ENCODE results near the gene ADM5. TPM values are rescaled to one million over a fixed set of nuclear protein-coding genes. Genes with fewer than 3 reads are reported as not detected.

ADM5 gene, protein sequence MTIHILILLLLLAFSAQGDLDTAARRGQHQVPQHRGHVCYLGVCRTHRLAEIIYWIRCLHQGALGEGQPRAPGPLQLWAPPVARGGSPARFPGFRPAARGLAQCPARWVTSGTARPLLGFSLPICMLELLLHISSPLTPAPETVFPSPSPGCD
- 4.0 and 12.0 TPM in 2 replicates for total RNA-seq (2014; rRNA removed; shearing (Covaris generic); ENCODE audit: low replicate concordance)

DNA sequence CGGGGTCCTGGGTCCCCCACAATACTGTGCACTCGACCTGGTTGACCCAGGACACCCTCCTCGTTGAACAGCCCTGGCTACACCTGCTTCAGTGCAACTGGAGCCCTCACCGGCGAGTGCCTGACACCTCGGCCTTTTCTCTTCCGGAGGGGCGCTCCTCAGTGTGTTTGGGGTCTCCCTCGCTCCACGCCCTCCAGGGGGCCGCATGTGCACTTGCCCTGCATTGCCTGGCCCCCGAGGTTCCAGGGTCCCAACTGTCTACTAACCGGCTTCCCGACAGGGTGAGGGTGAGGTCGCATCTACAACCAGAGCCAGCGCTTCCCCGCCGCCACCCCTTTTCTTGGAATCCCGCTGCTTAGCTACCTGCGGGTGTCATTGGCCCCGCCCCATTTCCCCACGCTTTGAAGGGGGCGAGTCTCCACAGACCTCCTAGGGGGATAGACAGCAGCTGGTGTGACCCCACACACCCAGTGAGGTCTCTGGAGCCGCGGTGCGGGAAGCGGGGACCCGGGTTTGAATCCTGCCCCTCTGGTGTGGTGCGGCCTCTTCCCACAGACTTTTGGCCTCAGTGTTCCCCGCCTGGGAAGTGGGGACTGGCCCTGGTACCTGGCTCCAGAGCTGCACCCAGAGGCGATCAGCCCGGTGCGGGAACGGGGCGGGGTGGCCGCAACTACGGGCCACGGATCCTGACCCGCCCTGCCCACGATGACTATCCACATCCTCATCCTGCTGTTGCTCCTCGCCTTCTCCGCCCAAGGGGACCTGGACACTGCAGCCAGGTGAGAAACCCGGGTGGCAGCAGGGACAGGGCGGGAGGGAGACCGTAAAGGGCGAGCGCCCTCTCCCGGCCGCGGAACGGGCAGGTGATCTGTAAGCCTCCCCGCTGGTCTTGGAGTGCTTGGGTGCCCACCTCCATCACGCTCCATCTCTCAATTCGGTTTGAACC is at the start of gene ADM5:
ADM5 (plus strand) TSS at position 462 of the 946 bp plus-strand sequence; CDS start at position 706, 244 bp downstream.
- H3K27me3 ChIP-seq (ENCODE audit: low read length), result no peaks in the 10 kb centered on the region
- DNase-seq, result no peak
- no peak within 1 kb of the TSS for H3K9ac ChIP-seq (ENCODE audit: low read length)
- peaks cover 18% of the 10 kb centered on the region for H3K36me3 ChIP-seq (ENCODE audit: insufficient read depth, low read length)
- H3K9me2 ChIP-seq (replicated peaks; ENCODE audit: insufficient read depth, low read length), result no peaks in the 10 kb centered on the region
- no peaks in the 10 kb centered on the region for H3K9me3 ChIP-seq (ENCODE audit: low read length)
- peaks cover 18% of the 10 kb centered on the region; the same call in 1 of the 2 replicates for H4K20me1 ChIP-seq (ENCODE audit: insufficient read depth, low read depth, low read length)
- H3K27ac ChIP-seq (ENCODE audit: low read length), result no peak within 1 kb of the TSS
- H3K4me1 ChIP-seq (ENCODE audit: low read length), result no peaks in the 10 kb centered on the region
- no peak within 1 kb of the TSS for H3K4me3 ChIP-seq (ENCODE audit: low read length)
- H2AFZ ChIP-seq (ENCODE audit: low read length), result no peak within 1 kb of the TSS
- H3K4me2 ChIP-seq (ENCODE audit: low read depth, low read length, poor library complexity, severe bottlenecking), result no peak within 1 kb of the TSS
- H3K79me2 ChIP-seq (ENCODE audit: low read length), result no peaks in the 10 kb centered on the region; the same call in 1 of the 2 replicates

DNA sequence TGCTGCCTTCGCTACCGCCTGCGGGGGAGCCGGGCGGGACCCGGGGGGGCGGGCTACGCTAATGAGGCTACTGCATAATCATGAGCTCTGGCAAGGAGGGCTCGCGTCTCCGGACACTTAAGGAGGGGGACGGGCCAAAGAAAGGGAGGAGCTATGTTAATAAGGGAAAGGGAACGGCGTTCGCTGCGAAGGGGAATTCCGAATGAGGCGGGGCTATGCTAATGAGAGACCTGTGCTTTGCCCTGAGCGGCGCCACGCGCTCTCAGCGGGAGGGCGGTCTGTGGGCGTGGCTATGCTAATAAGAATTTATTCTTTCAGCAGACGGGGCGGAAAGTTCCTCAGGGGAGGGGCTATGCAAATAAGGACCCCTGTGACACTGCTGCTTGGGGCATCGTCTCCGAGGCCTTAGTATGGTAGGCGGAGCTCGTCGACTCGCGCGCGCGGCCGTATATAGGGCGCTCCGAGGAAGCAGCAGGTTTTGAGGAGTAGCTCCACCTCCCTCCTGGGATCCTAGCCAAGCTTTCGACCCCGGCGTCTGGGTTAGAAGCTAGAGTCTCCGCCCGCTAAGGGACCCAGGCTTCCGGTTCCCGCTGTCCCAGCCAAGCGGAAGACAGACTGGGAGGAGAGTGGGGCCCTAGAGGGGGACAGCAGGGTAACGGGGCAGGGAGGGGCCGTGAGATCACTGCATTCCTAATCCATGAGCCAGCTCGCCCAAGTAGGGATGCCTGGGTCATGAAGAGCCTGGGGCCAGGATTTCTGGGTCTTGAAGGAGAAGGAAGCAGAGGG is 49.1 kb upstream of the ADM5 start, which contains the start of gene RRAS:
RRAS (minus strand) TSS at position 31 of the 786 bp plus-strand sequence. CDS start 45 bp downstream, outside the sequence.
- no peaks in the 10 kb centered on the region for H3K9me3 ChIP-seq (ENCODE audit: low read length)
- no peaks in the 10 kb centered on the region for H3K9me2 ChIP-seq (replicated peaks; ENCODE audit: insufficient read depth, low read length)
- no peaks in the 10 kb centered on the region for H3K27me3 ChIP-seq (ENCODE audit: low read length)
- H4K20me1 ChIP-seq (ENCODE audit: insufficient read depth, low read depth, low read length), result peaks cover 24% of the 10 kb centered on the region
- peak within 1 kb of the TSS; percentile 86 for H3K4me3 ChIP-seq (ENCODE audit: low read length)
- H2AFZ ChIP-seq (ENCODE audit: low read length), result no peak within 1 kb of the TSS
- H3K36me3 ChIP-seq (ENCODE audit: insufficient read depth, low read length), result no peaks in the 10 kb centered on the region; the same call in 1 of the 2 replicates
- H3K27ac ChIP-seq (ENCODE audit: low read length), result peak within 1 kb of the TSS; percentile 83
- peaks cover 32% of the 10 kb centered on the region for H3K79me2 ChIP-seq (ENCODE audit: low read length)
- H3K9ac ChIP-seq (ENCODE audit: low read length), result peak within 1 kb of the TSS; percentile 88
- H3K4me1 ChIP-seq (ENCODE audit: low read length), result peaks cover 34% of the 10 kb centered on the region
- DNase-seq, result peak; percentile 100
- H3K4me2 ChIP-seq (ENCODE audit: low read depth, low read length, poor library complexity, severe bottlenecking), result peak within 1 kb of the TSS; percentile 97

DNA sequence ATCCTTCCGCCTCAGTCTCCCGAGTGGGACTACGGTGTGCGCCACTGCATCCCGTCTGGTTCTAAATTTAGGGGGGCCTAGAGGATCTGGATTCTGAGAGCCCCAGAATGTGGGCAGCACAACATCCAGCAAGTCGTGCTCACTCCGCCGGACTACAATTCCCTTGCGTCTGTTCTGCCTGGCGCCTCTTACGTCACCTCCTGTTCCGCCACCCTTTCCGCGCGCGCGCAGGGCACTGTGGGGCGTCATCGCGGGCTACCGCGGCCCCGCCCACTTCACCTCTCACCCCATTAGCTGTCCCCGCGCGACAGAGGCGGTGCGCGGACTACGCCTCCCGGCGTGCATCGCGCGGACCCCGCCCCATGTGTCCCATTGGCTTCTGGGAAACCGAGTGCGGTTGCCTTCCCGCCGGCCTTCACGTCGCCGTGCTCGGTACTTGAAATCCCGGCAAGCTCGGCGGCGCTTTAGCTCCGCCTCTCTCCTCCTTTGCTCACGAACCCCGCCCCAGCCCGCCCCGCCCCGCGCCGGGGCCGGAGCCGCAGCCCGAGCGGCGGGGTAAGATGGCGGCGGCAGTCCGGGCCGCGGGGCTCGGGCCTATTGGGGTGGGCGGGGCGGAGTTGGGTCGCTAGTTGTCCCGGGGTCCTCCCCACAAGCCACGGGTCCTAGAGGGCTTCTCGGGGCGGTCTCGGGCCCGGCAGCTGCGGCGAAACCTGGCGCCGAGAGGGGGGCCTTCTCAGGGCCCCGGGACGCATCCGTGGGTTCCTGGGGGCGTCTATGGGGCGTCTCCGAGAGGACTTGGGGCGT is 47.5 kb upstream of the ADM5 start, which contains the start of gene SCAF1:
SCAF1 (plus strand) TSS at position 522 of the 804 bp plus-strand sequence. CDS start 2,818 bp downstream, outside the sequence.
- H3K4me1 ChIP-seq (ENCODE audit: low read length), result peaks cover 34% of the 10 kb centered on the region
- H3K79me2 ChIP-seq (ENCODE audit: low read length), result peaks cover 39% of the 10 kb centered on the region
- peak; percentile 100 for DNase-seq

DNA sequence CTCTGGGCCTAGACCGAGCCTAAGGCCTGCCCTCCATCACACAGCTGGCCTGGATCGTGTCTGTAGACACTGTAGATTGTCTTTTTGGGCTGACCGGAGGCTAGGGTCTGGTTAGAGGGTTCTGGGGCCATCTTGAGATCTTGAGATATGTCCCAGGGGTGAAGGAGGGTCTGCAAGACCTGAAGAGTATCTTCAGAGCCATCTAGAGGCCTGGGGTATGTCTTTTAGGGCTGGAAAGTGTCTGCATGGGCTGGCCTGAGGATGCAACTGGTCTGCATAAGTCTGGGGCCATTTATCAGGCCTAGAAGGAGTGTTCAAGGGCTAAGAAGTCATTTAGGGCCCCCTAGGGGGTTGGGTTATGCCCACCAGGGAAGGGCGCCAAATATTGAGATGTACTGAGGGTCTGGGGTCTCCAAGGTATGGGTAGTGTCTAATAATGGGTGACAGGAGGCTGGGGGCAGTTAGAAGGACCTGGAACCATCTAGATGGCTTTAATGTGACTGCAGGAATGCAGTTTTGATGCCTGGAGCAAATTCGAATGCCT is 46.8 kb upstream of the ADM5 start:
- no peak overlapping the region for H2AFZ ChIP-seq (ENCODE audit: low read length)
- peaks cover 34% of the 10 kb centered on the region for H4K20me1 ChIP-seq (ENCODE audit: insufficient read depth, low read depth, low read length)
- H3K4me2 ChIP-seq (ENCODE audit: low read depth, low read length, poor library complexity, severe bottlenecking), result peak overlapping the region; percentile 93
- peak overlapping the region; percentile 87 for H3K9ac ChIP-seq (ENCODE audit: low read length)
- no peaks in the 10 kb centered on the region for H3K27me3 ChIP-seq (ENCODE audit: low read length)
- no peaks in the 10 kb centered on the region for H3K9me2 ChIP-seq (replicated peaks; ENCODE audit: insufficient read depth, low read length)
- H3K4me1 ChIP-seq (ENCODE audit: low read length), result peaks cover 34% of the 10 kb centered on the region
- H3K4me3 ChIP-seq (ENCODE audit: low read length), result peak overlapping the region; percentile 78
- H3K79me2 ChIP-seq (ENCODE audit: low read length), result peaks cover 42% of the 10 kb centered on the region
- peak; percentile 71 for DNase-seq
- no peaks in the 10 kb centered on the region; the same call in 1 of the 2 replicates for H3K36me3 ChIP-seq (ENCODE audit: insufficient read depth, low read length)
- H3K27ac ChIP-seq (ENCODE audit: low read length), result peak overlapping the region; percentile 63
- H3K9me3 ChIP-seq (ENCODE audit: low read length), result no peaks in the 10 kb centered on the region

More for the DNA sequence above, 47.5 kb upstream of the ADM5 start, which contains the start of gene SCAF1:
- no peaks in the 10 kb centered on the region; the same call in 1 of the 2 replicates for H3K36me3 ChIP-seq (ENCODE audit: insufficient read depth, low read length)
- H3K4me3 ChIP-seq (ENCODE audit: low read length), result peak within 1 kb of the TSS; percentile 86
- H4K20me1 ChIP-seq (ENCODE audit: insufficient read depth, low read depth, low read length), result peaks cover 29% of the 10 kb centered on the region
- H3K9ac ChIP-seq (ENCODE audit: low read length), result peak within 1 kb of the TSS; percentile 88
- no peaks in the 10 kb centered on the region for H3K9me2 ChIP-seq (replicated peaks; ENCODE audit: insufficient read depth, low read length)
- peak within 1 kb of the TSS; percentile 97 for H3K4me2 ChIP-seq (ENCODE audit: low read depth, low read length, poor library complexity, severe bottlenecking)
- no peak within 1 kb of the TSS for H2AFZ ChIP-seq (ENCODE audit: low read length)
- peak within 1 kb of the TSS; percentile 83 for H3K27ac ChIP-seq (ENCODE audit: low read length)
- no peaks in the 10 kb centered on the region for H3K27me3 ChIP-seq (ENCODE audit: low read length)
- no peaks in the 10 kb centered on the region for H3K9me3 ChIP-seq (ENCODE audit: low read length)

DNA sequence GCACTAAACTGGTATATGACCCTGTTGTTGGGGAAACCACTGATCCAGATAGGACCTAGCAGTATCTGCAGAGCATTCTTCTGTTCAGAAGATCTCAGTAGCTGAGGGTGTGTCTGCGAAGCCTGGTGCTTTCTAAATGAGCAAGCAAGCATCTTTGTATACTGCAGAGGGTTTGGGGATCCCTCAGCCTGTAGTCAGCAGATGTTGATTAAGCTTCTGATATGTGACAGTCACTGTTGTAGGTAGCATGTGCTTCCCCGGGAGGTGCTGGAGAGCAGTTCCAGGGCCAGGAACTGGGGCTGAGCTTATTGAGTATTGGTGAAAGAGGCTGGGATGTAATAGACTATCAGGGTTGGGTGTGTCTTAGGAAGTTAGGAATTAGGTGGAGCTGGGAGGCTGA is 45.9 kb upstream of the ADM5 start:
- no peak overlapping the region for H3K27ac ChIP-seq (ENCODE audit: low read length)
- H3K27me3 ChIP-seq (ENCODE audit: low read length), result no peaks in the 10 kb centered on the region
- H3K4me1 ChIP-seq (ENCODE audit: low read length), result peaks cover 34% of the 10 kb centered on the region
- no peaks in the 10 kb centered on the region for H3K9me2 ChIP-seq (replicated peaks; ENCODE audit: insufficient read depth, low read length)
- DNase-seq, result no peak
- peak overlapping the region; percentile 78 for H3K4me3 ChIP-seq (ENCODE audit: low read length)
- no peaks in the 10 kb centered on the region for H3K9me3 ChIP-seq (ENCODE audit: low read length)
- peaks cover 28% of the 10 kb centered on the region for H4K20me1 ChIP-seq (ENCODE audit: insufficient read depth, low read depth, low read length)
- no peaks in the 10 kb centered on the region; the same call in 1 of the 2 replicates for H3K36me3 ChIP-seq (ENCODE audit: insufficient read depth, low read length)
- peak overlapping the region; percentile 87 for H3K9ac ChIP-seq (ENCODE audit: low read length)
- H3K79me2 ChIP-seq (ENCODE audit: low read length), result peaks cover 42% of the 10 kb centered on the region
- peak overlapping the region; percentile 93 for H3K4me2 ChIP-seq (ENCODE audit: low read depth, low read length, poor library complexity, severe bottlenecking)
- H2AFZ ChIP-seq (ENCODE audit: low read length), result no peak overlapping the region

DNA sequence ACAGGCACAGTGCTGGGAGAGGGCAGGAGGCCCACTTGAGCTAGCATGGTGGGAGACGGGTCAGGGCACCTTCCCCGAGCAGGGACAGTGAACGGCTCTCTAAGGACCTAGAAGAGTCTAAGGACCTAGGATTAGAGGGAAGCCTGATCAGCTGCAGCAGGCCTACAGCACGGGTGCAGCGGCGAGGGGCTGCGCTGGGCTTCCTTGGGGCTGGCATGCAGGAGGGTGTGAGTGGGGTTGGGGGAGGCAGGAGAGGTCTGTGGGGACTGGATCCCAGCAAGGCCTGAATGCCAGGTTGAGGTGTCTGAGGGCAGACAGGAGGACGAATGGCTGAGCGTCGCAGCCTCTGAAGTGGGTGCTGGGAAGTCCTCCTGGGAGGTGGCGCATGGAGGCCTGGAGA is 43.8 kb upstream of the ADM5 start:
- H3K79me2 ChIP-seq (ENCODE audit: low read length), result peaks cover 42% of the 10 kb centered on the region
- no peak overlapping the region for H3K9ac ChIP-seq (ENCODE audit: low read length)

DNA sequence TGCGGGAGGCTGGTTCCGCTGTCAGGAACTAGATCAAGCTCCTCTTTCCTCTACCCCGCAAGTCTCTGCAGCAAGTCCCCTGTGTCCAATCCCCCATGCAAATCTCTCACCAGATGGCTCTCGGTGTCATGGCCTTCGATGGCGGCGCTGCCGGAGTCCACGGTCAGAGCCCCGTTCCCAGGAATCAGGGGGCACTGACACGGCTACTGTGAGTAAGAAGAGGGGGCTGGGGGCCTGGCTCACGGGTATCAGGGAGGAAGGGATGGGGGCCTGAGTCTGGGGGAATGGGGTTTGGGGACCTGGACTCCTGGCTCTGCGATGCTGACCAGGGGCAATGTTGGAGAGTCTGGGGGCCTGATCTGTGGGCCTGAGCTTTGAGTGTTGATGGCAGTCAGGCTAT is 43.4 kb upstream of the ADM5 start:
- Histone ChIP-seq H3K4me1 (ENCODE audit: low read length) (peaks cover 23% of the 10 kb centered on the region), H4K20me1 (ENCODE audit: insufficient read depth, low read depth, low read length) (peaks cover 28% of the 10 kb centered on the region; the same call in 1 of the 2 replicates), H2AFZ (ENCODE audit: low read length) (no peak overlapping the region), H3K27ac (ENCODE audit: low read length) (no peak overlapping the region), H3K9me3 (ENCODE audit: low read length) (no peaks in the 10 kb centered on the region), H3K9ac (ENCODE audit: low read length) (no peak overlapping the region), H3K79me2 (ENCODE audit: low read length) (peaks cover 42% of the 10 kb centered on the region), H3K27me3 (ENCODE audit: low read length) (no peaks in the 10 kb centered on the region), H3K36me3 (ENCODE audit: insufficient read depth, low read length) (no peaks in the 10 kb centered on the region; the same call in 1 of the 2 replicates), H3K9me2 (replicated peaks; ENCODE audit: insufficient read depth, low read length) (no peaks in the 10 kb centered on the region), H3K4me3 (ENCODE audit: low read length) (no peak overlapping the region), H3K4me2 (ENCODE audit: low read depth, low read length, poor library complexity, severe bottlenecking) (no peak overlapping the region)
- no peak for DNase-seq

More for the DNA sequence above, 43.8 kb upstream of the ADM5 start:
- Histone ChIP-seq H4K20me1 (ENCODE audit: insufficient read depth, low read depth, low read length) (peaks cover 28% of the 10 kb centered on the region; the same call in 1 of the 2 replicates), H3K9me2 (replicated peaks; ENCODE audit: insufficient read depth, low read length) (no peaks in the 10 kb centered on the region), H3K27me3 (ENCODE audit: low read length) (no peaks in the 10 kb centered on the region), H3K4me1 (ENCODE audit: low read length) (peaks cover 27% of the 10 kb centered on the region), H3K4me2 (ENCODE audit: low read depth, low read length, poor library complexity, severe bottlenecking) (no peak overlapping the region), H2AFZ (ENCODE audit: low read length) (no peak overlapping the region), H3K36me3 (ENCODE audit: insufficient read depth, low read length) (no peaks in the 10 kb centered on the region; the same call in 1 of the 2 replicates), H3K9me3 (ENCODE audit: low read length) (no peaks in the 10 kb centered on the region), H3K27ac (ENCODE audit: low read length) (no peak overlapping the region), H3K4me3 (ENCODE audit: low read length) (no peak overlapping the region)
- no peak for DNase-seq
